D721Med (cell line): Measurements from ENCODE around the gene MYD88.

Experiments
- DNase-seq: peaks from one replicate; pipeline ENCODE4 v3.0.0; 2011; ENCODE audit warnings: low spot score; ENCODE audit not compliant: insufficient read length
- FAIRE-seq: peaks from 2 replicates; lab custom pipeline; 2011; peaks lifted over from hg19 to GRCh38; lab: Jason Lieb, UNC
- TF ChIP-seq, protein P1 (sequence below): IDR thresholded peaks from 2 replicates; pipeline ENCODE4 v1.5.1; 2012; ENCODE audit warnings: mild to moderate bottlenecking, control low read depth; ENCODE audit not compliant: insufficient read depth; ENCODE audit errors: missing control alignments

The MYD88 gene

GRCh38 chr3:38138349-38139190 is at the start of gene MYD88:
Gene MYD88, plus strand, starts transcription at chr3:38138661. Its CDS starts 40 bp downstream, at chr3:38138701.
- FAIRE-seq (no peak), DNase-seq (no peak)
- TF ChIP-seq, protein P1, sequence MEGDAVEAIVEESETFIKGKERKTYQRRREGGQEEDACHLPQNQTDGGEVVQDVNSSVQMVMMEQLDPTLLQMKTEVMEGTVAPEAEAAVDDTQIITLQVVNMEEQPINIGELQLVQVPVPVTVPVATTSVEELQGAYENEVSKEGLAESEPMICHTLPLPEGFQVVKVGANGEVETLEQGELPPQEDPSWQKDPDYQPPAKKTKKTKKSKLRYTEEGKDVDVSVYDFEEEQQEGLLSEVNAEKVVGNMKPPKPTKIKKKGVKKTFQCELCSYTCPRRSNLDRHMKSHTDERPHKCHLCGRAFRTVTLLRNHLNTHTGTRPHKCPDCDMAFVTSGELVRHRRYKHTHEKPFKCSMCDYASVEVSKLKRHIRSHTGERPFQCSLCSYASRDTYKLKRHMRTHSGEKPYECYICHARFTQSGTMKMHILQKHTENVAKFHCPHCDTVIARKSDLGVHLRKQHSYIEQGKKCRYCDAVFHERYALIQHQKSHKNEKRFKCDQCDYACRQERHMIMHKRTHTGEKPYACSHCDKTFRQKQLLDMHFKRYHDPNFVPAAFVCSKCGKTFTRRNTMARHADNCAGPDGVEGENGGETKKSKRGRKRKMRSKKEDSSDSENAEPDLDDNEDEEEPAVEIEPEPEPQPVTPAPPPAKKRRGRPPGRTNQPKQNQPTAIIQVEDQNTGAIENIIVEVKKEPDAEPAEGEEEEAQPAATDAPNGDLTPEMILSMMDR, result no peak

- no peak for FAIRE-seq
- no peak for DNase-seq
- TF ChIP-seq, protein P1, result no peak
These were observed 49.3 kb upstream of the MYD88 start for GRCh38 chr3:38089163-38089562.

GRCh38 chr3:38090453-38090852 is 48.0 kb upstream of the MYD88 start:
- FAIRE-seq (no peak), DNase-seq (no peak)
- TF ChIP-seq, protein P1, result no peak

- TF ChIP-seq, protein P1, result no peak
- no peak for DNase-seq
- FAIRE-seq, result no peak
These were observed 43.5 kb upstream of the MYD88 start for GRCh38 chr3:38094999-38095398.

- FAIRE-seq, result no peak
These were observed 42.6 kb upstream of the MYD88 start for GRCh38 chr3:38095669-38096483.

DNA sequence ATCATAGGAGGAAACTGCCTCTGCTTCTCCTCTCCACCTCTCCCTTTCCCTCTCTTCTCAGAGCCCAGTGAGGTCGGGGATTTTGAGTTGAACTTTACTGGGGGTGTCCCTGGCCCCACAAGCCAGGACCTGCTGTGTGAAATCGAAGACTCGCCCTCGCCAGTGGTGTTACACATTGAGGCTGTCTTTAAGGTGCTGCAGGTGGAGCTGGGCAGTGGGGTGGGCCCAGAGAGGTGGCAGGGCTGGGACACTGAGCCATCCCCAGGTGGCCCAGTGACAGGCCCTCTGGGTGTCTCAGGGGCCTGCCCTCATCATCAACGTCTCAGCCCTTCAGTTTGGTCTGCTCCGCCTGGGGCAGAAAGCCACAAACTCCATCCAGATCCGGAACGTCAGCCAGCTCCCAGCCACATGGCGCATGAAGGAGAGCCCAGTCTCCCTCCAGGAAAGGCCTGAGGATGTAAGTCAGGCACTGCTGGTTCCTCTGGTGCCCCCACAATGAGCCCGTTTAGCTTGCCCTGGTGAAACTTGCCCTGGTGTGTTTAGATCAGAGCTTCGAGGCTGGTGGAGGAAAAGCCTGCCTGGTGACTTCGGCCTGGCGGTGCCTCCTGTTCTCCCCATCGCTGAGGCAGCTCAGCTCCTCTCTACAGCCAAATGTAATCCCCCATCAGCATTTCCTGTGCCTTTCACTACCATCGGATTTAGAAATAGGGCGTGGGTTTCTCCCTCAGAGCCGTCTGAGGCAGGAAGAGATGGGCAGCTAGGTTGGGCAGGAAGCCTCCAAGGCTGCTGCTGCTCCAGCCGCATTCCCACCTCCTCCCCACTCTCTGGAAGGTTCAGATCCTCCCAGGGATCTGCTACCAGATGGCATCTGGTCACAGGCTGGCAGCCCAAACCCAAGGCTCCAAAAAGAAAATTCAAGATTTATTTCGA is 40.8 kb upstream of the MYD88 start:
- DNase-seq, result no peak
- FAIRE-seq, result no peak
- TF ChIP-seq, protein P1, result no peak

More at GRCh38 chr3:38095669-38096483, 42.6 kb upstream of the MYD88 start:
- TF ChIP-seq, protein P1, result no peak
- DNase-seq, result no peak
